ENCODE measurements around the gene GOLGB1. TPM values are rescaled to one million over a fixed set of nuclear protein-coding genes. Genes with fewer than 3 reads are reported as not detected.

The GOLGB1 gene
- total and polyA plus RNA-seq, 2 of the 4 experiments (the other 2 are of a cell fraction): 13.3 to 30.3 TPM

DNA sequence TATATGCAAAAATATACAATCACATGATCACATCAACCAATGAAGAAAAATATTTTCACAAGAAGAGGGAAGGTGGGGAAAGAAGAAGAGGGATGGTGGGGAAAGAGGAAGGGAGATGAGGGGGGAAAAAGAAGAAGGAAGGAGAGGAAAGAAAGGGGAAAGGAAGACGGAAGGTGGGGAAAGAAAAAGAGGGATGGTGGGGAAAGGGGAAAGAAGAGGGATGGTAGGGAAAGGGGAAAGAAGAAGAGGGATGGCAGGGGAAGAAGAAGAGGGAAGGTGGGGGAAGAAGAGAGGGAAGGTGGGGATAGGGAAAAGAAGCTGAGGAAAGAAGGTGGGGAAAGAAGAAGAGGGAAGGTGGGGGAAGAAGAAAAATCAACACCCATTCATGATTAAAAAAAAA is 3.2 kb upstream of the GOLGB1 start:
- Histone ChIP-seq H3K56ac (ENCODE audit: extremely low read depth, insufficient read depth, low read length) (no peak overlapping the region), H2BK20ac (ENCODE audit: low read depth, low read length) (no peak overlapping the region), H4K8ac (ENCODE audit: low read depth in 2 of 2, low read length in 2 of 2) (no peak overlapping the region), H2BK5ac (ENCODE audit: low read depth, low read length, poor library complexity, severe bottlenecking) (no peak overlapping the region), H2AK5ac (ENCODE audit: low read depth, low read length) (no peak overlapping the region), H3K4ac (ENCODE audit: low read depth, low read length) (no peak overlapping the region), H4K20me1 (ENCODE audit: insufficient read depth, low read length) (no peaks in the 10 kb centered on the region), H4K91ac (ENCODE audit: insufficient read depth, low read depth, low read length) (no peak overlapping the region), H3K9me1 (ENCODE audit: insufficient read depth, low read length) (no peaks in the 10 kb centered on the region), H3K18ac (ENCODE audit: low read depth, low read length) (no peak overlapping the region), H2AK9ac (replicated peaks; ENCODE audit: low read depth, low read length, poor library complexity) (no peak overlapping the region), H3K23ac (ENCODE audit: low read depth, low read length) (no peak overlapping the region), H2BK15ac (ENCODE audit: low read depth, low read length) (no peak overlapping the region), H3K4me2 (ENCODE audit: low read depth, low read length) (no peak overlapping the region), H3K9me3 (ENCODE audit: control insufficient read depth, insufficient read depth, low read length) (no peaks in the 10 kb centered on the region), H4K5ac (ENCODE audit: low read depth, low read length) (no peak overlapping the region), H2BK120ac (ENCODE audit: low read depth, low read length) (no peak overlapping the region), H3K9ac (ENCODE audit: low read depth, low read length) (no peak overlapping the region), H2AFZ (replicated peaks; ENCODE audit: low read length, poor library complexity) (no peak overlapping the region), H3K36me3 (ENCODE audit: control insufficient read depth, insufficient read depth, low read length) (no peaks in the 10 kb centered on the region), H3K27ac (ENCODE audit: insufficient read depth, low read length) (no peak overlapping the region), H3K27me3 (ENCODE audit: control insufficient read depth, insufficient read depth, low read length) (no peaks in the 10 kb centered on the region), H3K4me3 (ENCODE audit: insufficient read depth, low read depth, low read length) (no peak overlapping the region), H3K4me1 (ENCODE audit: control insufficient read depth, insufficient read depth, low read length) (no peaks in the 10 kb centered on the region), H3K79me1 (ENCODE audit: low read depth in 1 of 2, low read length in 2 of 2) (peaks cover 6 to 18% of the 10 kb centered on the region in 2 experiments; a peak in 3 of 4 replicates), H3K14ac (replicated peaks; ENCODE audit: low read depth, low read length) (no peak overlapping the region)
- TF ChIP-seq, protein P1, sequence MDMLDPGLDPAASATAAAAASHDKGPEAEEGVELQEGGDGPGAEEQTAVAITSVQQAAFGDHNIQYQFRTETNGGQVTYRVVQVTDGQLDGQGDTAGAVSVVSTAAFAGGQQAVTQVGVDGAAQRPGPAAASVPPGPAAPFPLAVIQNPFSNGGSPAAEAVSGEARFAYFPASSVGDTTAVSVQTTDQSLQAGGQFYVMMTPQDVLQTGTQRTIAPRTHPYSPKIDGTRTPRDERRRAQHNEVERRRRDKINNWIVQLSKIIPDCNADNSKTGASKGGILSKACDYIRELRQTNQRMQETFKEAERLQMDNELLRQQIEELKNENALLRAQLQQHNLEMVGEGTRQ (IDR thresholded peaks at IDR 0.05; ENCODE audit: low read depth, low read length): no peak
- TF ChIP-seq BHLHE40 (IDR thresholded peaks at IDR 0.05; ENCODE audit: low read depth, low read length) (no peak), CEBPB (IDR thresholded peaks at IDR 0.05; ENCODE audit: low read depth, low read length) (no peak), RAD21 (IDR thresholded peaks at IDR 0.05; ENCODE audit: low read length) (no peak), CHD1 (IDR thresholded peaks at IDR 0.05; ENCODE audit: low read depth, low read length) (no peak), POLR2A (IDR thresholded peaks at IDR 0.05; ENCODE audit: low read depth, low read length) (no peak), FOS (IDR thresholded peaks at IDR 0.05; ENCODE audit: low read depth, low read length) (no peak), MAFK (IDR thresholded peaks at IDR 0.05; ENCODE audit: low read depth, low read length) (no peak), MXI1 (IDR thresholded peaks at IDR 0.05; ENCODE audit: borderline replicate concordance, low read depth, low read length) (no peak), SMC3 (IDR thresholded peaks at IDR 0.05; ENCODE audit: low read depth, low read length) (no peak), MAZ (IDR thresholded peaks at IDR 0.05; ENCODE audit: borderline replicate concordance, low read depth, low read length) (no peak), NFE2L2 (IDR thresholded peaks at IDR 0.05; ENCODE audit: low read depth, low read length) (no peak), RFX5 (IDR thresholded peaks at IDR 0.05; ENCODE audit: low read depth, low read length) (no peak)
- TF ChIP-seq, protein P2, sequence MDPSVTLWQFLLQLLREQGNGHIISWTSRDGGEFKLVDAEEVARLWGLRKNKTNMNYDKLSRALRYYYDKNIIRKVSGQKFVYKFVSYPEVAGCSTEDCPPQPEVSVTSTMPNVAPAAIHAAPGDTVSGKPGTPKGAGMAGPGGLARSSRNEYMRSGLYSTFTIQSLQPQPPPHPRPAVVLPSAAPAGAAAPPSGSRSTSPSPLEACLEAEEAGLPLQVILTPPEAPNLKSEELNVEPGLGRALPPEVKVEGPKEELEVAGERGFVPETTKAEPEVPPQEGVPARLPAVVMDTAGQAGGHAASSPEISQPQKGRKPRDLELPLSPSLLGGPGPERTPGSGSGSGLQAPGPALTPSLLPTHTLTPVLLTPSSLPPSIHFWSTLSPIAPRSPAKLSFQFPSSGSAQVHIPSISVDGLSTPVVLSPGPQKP (IDR thresholded peaks at IDR 0.05; ENCODE audit: borderline replicate concordance, low read depth, low read length): no peak
- TF ChIP-seq, protein P3, sequence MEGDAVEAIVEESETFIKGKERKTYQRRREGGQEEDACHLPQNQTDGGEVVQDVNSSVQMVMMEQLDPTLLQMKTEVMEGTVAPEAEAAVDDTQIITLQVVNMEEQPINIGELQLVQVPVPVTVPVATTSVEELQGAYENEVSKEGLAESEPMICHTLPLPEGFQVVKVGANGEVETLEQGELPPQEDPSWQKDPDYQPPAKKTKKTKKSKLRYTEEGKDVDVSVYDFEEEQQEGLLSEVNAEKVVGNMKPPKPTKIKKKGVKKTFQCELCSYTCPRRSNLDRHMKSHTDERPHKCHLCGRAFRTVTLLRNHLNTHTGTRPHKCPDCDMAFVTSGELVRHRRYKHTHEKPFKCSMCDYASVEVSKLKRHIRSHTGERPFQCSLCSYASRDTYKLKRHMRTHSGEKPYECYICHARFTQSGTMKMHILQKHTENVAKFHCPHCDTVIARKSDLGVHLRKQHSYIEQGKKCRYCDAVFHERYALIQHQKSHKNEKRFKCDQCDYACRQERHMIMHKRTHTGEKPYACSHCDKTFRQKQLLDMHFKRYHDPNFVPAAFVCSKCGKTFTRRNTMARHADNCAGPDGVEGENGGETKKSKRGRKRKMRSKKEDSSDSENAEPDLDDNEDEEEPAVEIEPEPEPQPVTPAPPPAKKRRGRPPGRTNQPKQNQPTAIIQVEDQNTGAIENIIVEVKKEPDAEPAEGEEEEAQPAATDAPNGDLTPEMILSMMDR (conservative IDR thresholded peaks at IDR 0.05; ENCODE audit: low read depth, low read length): no peak
- DNase-seq (no peak), ATAC-seq (ENCODE audit: low read depth) (no peak)
- POLR2A ChIA-PET (ENCODE audit: unreplicated experiment): no interaction called here
- CTCF ChIA-PET: no interaction called here
- intact Hi-C loops (cut with micrococcal nuclease): no loop called here
- in situ Hi-C loops (cut with MboI; ENCODE audit: low sequenced_read_pairs): no loop called here
- WGBS, 2 experiments (ENCODE audit: extremely low coverage in 2 of 2, insufficient read length in 1 of 2): 0 to 80% methylated on average over 1 of the region's 1 CpG
- dilution Hi-C loops (cut with HindIII; ENCODE audit: low sequenced_read_pairs, unreplicated experiment): no loop called here
- no TSS peak for BruUV-seq (replicated peaks)
